Activated CD4-positive, alpha-beta T cell treated with anti-CD3 and anti-CD28 coated beads, Interleukin-2, amount 50 U/mL, for 48 hours (primary cell): ENCODE data around the gene EHD4.

ENCODE experiments used
- DNase-seq, 2 experiments: peaks; one replicate each; pipeline ENCODE4 v3.0.0-alpha.2; 2020

Gene EHD4

DNA sequence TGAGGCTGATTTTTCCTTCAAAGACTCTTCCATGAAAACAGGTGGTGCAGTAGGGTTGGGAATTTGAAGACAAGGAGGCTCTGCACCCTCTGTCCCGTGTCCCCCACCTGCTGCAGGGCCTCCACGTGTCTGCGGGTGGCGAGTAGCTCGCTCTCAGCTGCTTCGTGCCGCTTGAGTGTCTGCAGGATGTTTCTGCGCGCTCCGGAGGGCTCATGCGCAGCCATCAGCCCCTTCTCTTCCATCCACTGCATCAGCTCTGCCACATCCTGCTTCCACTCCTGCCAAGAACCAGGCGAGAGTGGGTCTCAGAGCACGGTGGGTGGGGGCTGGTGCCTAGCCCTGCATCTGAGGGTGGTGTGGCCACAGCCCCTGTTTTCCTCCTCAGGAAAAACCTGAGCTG lies 96.3 kb downstream of the EHD4 start:
- no peak for DNase-seq

DNA sequence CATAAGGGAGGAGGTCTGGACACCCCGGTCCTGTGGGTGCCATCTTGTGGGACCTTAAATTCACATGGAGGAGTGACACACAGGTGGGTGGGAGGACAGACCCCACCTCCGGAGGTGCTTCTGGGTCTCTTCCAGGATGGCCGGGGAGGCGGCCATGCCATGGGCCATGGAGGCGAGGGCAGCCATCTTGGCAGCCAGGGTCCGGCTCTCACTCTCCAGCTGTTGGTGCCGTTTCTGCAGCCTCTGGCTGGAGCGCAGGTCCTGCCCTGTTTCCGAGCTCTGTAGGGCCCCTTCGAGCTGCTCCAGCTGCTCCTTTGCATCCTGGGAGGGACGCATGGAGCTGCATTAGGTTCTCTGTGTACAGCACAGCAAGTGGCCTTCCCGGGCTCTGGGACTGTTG lies 97.6 kb downstream of the EHD4 start:
- DNase-seq: no peak

DNA sequence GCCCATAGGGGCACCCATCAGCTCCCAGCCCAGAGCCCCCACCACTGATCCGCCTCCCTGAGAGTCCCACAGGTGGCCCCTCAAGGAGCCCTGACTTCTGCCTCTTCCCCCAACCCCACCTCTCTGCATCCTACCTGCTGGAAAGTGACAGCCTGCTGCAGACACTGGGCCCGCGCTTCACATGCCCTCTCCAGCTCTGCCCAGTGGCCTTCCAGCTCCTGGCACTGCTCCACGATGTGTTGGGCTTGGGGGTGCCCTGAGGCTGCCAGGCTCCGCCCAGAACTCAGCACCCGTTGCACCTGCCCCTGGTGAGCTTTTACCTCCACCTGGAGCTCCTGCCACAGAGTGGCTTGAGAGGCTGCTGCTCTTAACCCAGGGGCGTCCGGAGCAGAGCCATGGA lies 98.6 kb downstream of the EHD4 start:
- no peak for DNase-seq

- no peak for DNase-seq
Measured at GRCh38 chr15:41872166-41872747, 100.1 kb downstream of the EHD4 start.

GRCh38 chr15:41871175-41871905 lies 101.0 kb downstream of the EHD4 start:
- no peak for DNase-seq

DNA sequence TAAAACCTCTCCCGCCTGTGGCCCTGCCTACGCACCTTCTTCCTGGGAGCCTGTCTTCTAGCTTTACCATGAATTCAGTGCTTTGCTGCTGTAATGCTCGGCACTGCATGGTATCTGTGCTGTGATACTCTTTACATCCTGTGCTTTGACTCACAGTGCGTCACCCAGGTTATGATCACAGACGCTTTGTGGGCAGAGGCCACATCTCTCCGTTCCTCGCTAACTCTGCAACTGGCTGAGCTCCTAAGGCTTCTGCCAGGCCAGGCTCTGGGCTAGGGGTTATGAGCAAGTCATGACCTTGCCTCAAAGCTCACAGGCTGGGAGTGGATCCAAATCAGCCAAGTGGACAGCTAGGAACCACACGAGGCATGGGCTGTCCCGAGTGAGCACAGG lies 101.7 kb downstream of the EHD4 start:
- peak; percentile 56 to 69 for DNase-seq

DNA sequence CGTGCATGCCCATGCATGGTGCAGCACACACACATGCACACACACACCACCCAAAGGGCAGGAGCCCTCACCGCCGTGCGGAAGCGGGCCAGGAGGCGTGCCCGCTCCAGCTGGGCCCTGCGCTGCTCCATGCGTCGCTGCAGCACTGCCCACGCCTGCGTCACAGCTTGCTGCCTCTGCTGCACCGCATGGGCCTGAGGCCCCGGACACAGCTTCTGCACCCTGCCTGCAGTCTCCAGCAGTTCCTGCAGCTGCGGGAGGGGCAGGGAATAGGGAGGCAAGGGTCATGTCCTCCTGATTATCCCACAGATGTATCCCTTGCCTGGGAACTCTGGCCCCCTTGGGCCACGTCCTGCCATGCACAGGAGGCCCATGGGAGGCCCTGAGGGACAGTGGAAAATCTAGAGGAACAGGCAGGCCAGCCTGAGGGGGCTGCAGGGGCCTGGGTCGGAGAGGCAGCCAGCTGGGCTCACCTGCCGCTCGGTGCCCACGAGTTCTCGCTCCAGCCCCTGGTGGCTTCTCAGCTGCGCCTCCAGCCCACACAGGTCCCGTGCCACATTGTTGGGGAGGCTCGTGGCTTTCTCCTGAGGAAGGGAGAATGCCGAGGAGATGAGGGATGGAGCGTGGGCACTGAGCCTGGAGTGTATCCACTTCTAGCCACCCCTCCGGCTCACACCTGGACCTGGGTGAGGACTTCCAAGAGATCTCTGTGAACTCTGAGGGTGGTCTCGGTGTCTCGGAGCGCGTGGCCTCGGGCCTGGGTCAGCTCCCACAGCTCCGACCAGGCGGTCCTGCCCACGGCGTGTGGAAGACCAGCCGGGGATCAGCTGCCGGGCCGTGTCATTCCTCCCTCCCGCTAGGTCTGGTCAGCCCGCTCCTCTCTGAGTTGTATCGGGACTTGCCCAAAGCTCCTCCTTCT lies 102.3 kb downstream of the EHD4 start:
- DNase-seq: no peak

DNA sequence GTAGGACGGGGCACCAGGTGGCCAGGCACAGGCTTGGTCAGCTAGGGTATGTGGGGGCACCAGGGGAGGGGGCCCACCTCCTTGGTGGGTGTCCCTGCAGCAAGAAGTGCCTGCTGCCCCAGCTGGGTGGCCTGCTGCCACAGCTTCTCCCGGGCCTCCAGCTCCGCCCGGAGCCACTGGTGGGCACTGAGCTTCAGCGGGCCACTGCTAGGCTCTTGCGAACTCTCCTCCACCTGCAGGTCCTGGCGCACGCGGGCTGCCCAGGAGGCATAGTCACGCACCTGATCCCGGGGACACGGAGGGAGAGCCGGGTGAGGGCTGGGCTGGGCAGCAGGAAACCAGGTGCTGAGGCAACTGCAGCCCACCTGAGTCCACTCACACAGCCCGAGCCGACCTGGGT lies 104.0 kb downstream of the EHD4 start:
- no peak for DNase-seq

DNA sequence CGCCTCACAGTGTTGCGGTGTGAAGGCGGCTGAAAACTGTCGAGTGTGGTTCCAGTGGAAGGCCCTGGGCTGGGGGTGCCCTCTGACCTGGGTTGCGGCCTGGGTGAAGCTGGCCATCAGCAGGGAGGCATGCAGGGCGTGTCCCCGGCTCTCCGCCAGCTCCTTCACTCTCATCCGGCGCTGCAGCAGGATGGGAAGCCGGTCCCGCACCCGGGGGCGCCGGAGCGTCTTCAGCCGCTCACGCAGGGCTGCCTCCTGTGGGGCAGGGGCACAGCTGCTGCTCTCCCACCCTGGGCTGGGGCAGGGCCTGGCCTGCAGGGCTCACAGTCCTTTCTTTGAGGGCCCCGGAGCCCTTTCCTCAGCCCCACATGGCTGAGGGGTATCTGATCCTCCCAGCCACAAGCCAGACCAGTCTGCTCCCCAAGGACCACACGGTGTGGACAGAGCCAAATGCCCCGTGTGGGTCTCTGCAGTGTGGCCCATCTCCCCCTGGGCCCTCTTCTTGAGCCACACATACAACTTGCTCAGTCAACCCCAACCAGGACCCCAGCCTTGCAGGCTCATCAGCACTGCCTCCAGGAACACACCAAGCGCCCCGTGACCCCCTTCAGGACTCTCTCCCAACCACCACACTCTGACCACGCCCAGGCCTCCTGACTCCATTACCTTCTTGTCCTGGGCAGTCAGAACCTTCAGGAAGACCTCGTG lies 105.3 kb downstream of the EHD4 start:
- no peak for DNase-seq

GRCh38 chr15:41866263-41866703 lies 106.1 kb downstream of the EHD4 start:
- no peak for DNase-seq

GRCh38 chr15:41865490-41866055 lies 106.8 kb downstream of the EHD4 start:
- no peak for DNase-seq

DNA sequence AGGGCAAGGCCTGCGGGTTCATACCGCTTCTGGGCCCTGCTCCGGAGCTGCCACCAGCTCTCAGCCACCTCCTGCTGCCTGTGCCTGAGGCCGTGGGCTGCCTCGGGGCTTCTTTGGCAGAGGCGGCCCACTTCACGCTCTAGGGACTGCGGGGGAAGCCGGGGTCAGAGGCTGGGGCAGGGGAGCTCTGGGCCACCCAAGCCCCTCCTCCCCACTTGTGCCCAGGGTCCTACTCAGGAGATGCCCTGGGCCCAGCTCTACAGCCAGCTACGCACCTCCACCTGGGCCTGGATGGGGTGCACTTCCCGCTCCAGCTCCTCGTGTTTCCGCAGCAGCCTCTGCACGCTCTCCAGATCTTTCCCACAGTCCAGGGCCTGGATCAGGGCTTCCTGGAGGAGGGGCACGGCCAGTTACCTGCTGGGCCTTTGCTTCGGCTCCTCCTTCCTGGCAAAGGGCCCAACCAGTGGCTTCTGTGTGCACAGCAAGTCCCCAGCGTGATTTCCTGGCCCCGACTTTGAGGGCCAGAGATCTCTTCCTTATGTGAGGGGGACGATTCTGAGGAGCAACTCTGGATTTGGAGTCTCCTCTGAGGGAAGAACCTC lies 109.7 kb downstream of the EHD4 start:
- DNase-seq: no peak

- DNase-seq: no peak
Measured at GRCh38 chr15:41861736-41862356, 110.5 kb downstream of the EHD4 start.

- no peak for DNase-seq
Measured at GRCh38 chr15:41860049-41860828, 112.1 kb downstream of the EHD4 start.

DNA sequence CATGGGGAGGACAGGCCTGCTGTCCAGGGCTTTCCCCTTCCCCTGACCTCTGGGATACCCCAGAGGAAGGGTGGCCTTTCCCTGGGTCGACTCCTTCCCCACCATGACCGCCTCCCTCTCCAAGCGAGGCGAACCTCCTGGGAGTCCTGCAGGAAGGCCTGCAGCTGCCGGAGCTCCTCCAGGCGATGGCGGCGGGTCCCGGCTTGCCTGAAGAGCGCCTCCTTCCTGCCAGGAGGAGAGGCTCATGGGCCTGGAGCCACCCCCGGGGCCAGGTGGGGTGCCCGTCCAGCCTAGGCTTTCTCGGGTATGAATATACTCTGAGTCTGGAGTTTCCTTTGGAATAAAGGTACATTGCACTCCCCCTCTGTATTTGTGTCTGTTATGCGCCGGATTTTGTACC lies 113.6 kb downstream of the EHD4 start:
- DNase-seq: no peak

GRCh38 chr15:41857316-41857715 lies 115.0 kb downstream of the EHD4 start:
- DNase-seq: no peak

GRCh38 chr15:41856716-41857115 lies 115.6 kb downstream of the EHD4 start:
- DNase-seq: no peak

DNA sequence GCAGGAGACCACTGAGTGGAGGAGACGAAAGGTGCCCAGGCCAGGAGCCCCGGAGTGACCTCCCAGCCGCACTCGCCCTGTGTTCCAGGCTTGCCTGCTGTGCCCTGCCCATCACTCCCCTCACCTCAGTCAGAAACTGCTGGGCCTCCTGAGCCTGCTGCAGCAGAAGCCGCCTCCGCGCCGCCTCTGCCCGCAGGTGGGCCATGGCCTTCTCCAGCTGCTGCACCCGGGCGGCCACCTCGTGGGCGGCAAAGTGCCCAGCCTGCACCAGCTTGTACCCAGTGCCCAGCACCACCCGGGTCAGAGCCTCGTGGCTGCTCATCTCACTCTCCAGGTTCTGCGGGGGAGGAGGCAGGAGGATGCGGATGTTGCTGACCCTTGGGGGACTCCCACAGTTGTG lies 116.1 kb downstream of the EHD4 start:
- no peak for DNase-seq

- no peak for DNase-seq
Measured at GRCh38 chr15:41855261-41855961, 116.9 kb downstream of the EHD4 start.

DNA sequence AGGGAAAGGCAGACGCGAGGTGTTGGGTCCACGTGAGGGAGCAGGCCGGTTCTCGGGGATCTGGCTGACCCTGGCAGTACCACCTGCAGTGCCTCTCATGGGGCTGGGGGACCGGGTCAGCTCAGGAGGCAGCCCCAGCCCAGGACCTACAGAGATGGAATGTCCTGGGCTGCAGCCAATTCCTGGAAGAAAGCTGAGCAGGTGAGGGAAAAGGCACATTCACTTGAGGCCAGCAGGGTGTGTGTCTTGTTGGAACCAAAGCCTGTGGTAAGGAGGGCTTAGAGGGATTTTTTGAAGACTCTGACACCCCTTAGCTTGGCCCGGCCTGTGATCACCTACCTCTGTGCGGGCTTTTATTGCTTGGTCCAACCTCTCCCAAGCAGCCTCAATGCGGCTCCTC lies 117.9 kb downstream of the EHD4 start:
- no peak for DNase-seq
